Posterior cingulate gyrus (tissue), 11 donors: ENCODE data around the gene CCKAR.

Source experiments
- DNase-seq, 10 donors: peaks; one replicate each; pipeline versions ENCODE4 v3.0.0 to v3.0.0-alpha.2; 2020 to 2021; ENCODE audit warnings: mixed read lengths in 3 of 10
- intact Hi-C: fragments of 100-400 bp; cut with DNase I; formaldehyde crosslinking; loops from one replicate; pipeline ENCODE4 v1.15.1; 2023

The CCKAR gene

DNA sequence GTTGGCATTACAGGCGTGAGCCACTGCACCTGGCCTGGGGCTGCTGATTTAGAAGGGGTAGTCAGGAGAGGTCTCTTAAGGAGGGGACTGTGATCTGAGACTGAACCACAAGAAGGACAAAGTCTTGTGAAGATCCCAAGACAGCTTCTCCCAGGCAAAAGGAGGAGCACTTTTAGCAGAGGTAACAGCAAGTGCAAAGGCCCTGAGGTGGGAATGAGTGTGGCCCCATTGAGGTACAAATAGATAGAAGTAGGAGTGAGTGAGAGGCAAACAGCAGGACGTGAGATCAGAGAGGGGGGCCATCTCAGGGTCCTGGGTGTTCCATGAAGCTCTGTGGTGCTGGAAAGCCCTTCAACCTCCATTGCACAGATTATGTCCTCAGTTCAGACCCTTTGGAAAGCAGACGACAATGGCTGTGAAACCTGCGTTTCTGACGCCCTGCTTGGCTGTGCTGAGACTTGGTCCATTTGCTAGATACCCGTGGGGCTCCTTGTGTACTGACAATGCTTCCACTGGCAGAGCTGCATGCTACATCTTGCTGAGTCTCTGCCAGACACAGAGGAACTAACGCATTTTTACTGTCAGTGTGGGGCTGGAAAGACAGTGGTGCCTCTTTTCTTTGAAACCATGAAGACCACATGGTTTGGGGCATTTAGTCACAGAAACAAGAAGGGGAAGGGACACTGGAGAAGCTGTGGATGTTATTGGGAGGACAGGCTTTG, 1.3 kb upstream of the CCKAR start:
- DNase-seq, result no peak
- intact Hi-C loops, result no loop called here

DNA sequence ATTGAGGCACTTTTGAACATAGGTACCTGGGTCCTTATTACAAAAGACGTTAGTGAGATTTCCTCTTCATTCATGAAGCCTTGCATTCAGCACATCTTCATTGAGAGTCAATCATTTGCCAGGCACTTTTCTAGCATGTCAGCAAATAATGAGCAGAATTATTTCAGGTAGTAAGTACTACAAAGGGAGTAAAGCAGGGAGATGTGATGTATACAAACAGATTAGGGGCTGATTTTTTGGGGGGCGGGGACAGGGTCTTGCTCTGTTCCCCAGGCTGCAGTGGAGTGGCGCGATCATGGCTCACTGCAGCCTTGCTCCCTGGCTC, 638 bp upstream of the CCKAR start:
- intact Hi-C loops, result no loop called here
- DNase-seq, result no peak

DNA sequence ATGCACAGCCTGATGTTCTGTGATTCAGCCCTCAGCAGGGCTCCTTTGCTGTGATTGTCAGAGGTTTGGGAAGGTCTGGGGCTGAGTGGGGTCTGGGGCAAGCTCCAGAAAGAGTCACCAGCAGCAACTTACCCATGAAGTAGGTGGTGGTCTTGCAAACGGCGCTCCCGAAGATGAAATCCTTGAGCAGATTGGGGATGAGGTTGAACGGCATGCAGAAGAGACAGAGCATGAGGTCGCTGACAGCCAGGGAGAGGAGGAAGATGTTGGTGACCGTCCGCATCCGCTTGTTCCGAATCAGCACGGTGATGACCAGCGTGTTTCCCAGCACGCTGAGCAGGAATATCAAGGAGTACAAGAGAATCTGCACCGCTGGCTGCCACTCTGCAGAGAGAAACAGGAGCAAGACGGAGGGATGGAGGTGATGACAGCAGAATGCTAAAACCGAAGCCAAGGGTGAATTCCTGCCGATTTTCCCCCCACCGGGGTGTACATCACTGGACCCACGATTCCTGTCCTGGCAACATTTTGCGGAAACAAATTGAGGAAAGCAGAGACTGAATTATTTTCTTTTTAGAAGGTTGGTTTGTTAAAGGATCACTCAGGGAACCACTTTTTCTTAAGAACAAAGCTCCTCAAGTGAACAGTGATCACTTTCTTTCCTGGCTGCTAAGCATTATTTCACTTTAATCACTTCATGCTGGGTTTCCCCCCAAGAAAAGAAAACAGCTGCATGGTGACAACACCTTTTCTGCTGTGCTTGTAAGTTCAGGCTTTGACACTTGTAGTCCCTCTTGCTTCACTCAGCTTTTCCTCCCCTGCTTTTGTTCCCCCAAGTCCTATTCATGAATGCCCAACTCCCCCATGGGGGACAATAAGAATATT, 941 bp downstream of the CCKAR start:
- intact Hi-C loops, result no loop called here
- DNase-seq, result no peak

DNA sequence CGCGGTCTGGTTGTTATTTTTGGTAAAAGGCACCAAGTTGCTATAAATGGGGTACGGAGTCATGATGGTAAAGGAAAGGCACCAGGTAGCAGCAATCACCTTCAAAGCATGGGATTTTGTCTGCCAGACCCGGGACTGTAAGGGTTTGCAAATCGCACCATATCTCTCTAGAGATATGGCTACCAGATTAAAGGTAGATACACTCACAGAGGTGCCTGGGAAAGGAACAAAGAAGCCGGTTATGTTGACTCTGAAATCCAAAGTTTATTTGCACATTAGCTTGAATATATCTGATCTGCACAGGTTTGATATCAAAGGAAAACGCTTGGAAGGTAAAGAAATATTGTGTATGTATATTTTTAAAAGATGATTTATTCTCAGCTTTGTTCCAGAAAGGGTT, 4.6 kb downstream of the CCKAR start:
- intact Hi-C loops, result no loop called here
- no peak for DNase-seq

DNA sequence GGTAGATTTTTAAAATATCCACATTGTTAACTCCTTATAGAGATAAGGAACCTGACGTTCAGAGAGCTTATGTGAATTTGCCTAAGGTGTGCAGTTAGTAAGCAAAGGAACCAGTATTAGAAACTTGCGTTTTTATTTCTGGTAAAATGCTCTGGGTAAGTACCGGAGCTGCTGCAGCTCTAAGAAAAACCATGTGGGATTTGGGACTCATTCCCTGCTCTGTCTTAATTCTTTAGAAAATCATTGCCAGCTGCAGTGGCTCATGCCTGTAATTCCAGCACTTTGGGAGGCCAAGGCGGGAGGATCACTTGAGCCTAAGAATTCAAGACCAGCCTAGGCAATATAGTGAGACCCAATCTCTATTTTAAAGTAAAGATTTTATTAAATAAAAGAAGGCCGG, 5.8 kb downstream of the CCKAR start:
- DNase-seq, result no peak
- intact Hi-C loops, result no loop called here

DNA sequence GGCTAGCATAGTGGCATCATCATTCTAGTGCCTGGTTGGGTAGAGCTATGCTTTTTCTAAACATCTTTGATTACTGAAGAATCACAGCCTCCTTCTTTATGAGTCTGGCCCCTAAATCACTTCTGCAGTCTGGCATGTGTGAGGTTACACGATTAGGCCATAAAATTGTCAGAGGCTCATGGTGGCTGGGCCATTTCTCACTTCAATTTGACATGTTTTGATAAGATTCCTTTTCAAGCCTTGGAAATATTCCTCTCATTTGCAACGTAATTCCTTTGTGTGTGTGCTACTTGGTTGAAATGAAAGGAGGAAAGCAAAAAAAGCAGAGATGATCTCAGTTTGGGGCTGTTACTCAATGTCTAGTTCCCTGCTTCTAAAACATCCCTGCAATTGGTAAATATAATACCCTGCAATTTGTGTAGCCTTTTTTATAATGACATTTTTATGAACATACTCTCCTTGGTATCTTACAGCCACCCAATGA, 6.2 kb downstream of the CCKAR start:
- intact Hi-C loops, result no loop called here
- DNase-seq, result no peak

DNA sequence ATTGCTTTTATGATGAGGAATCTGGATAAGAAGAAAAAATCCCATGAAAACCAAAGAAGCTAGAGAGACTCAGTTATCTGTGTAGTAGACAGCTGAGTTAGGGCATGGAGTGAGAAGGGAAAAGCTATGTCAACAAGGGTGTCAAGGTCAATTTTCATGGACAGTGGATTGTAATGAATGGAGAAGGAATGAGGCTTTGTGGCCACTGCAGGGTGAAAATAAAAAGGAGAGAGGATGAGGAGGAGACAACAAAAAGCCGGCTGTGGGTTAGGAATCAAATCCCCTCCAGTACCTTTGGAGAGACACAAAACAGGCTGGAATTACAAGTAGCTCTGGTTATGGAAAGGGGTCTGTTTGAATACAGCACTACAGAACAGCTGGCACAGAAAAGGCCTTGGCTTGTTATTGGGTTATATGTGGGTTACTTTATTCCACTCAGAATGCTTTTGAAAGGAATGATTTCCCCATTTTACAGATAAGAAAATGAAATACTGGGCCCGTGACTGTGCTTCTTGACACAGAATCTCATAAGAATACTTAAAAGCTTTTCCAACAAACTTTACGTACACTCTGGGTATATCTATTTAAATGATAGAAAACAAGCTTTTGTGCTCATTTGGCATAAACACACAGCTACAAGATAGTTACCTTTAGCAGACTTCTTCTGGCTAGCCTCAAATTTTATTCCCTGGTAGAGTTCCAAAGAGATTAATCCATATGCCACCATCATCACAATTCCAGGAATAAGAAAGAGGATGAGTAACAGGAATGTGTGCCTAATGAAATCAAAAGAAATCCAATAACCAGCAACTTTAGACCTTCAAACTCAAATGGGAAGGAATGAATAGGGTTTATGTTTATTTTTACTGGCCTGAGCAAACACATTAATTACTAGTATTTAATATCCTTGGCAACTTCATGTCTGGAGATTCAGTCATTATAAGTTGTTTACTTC, 7.5 kb downstream of the CCKAR start:
- DNase-seq, result no peak
- intact Hi-C loops, result no loop called here

DNA sequence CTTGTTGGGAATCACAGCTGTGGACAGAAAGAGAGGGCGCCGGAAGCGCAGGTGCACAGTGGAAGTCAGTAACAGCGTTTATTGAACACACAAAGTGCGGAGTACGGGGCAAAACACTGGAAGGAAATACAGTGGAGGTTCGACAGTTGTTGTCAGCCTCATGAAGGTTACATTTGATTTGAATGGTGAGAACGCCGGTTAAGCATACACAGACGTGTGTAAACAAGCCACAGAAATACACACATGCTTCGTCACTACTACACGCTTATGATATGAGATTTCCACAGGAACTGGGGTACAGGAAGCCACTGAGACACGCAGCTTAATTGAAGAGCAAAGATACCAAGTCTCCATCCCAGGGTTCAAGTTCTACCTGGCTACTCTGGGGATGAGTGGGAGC, 12.0 kb downstream of the CCKAR start:
- no peak for DNase-seq
- intact Hi-C loops, result no loop called here

DNA sequence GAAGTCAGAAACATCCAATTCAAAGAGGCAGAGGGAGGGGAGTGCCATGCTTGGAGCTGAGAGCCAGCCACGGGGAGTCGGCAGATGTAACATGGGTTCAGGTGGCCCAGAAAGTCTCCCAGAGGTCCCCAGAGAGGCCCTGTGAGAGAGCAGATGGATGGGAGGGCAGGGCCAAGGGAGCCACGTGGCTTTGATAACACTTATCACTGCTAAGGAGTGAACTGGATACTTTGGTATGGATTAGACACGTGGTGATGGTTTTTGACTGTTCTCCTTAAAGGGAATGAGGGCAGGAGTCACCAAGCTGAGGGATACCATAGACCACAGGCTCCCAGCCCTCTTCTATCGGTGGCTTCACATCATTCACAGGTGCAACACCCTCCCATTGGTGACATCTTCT, 13.7 kb downstream of the CCKAR start:
- no peak for DNase-seq
- intact Hi-C loops, result no loop called here

DNA sequence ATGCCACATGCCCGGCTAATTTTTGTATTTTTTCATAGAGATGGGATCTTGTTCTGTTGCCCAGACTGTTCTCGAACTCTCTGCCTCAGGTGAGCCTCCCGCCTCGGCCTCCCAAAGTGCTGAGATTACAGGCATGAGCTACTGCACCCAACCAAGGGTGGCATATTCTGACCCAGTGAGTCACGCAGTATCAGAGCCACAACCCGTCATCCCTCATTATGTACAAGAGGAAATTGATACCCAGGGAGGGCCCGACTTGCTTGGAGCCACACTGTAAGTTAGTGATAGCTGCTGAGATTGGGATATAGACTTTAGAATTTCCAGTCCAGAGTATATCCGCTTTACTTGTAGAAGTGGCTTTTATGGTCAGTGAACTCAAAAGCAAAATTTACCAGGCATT, 14.6 kb downstream of the CCKAR start:
- intact Hi-C loops, result no loop called here
- no peak for DNase-seq

DNA sequence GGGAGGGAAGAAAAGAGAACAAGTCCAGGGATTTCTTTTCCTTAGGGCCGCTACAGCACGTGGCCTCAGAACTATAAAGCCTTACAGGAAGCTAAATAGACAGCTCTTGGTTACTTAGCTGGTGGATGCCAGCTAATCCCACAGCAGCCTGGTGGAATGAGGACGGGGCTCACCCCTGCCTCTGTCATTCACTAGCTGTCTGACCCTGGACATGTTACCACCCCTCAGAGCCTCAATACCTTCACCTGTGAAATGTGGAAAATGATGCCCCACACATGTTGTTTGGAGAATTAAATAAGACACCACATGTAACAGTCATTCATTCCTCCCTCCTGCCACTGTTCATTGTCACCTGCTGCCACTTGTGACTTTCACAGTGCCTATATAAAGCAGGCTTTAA, 15.7 kb downstream of the CCKAR start:
- intact Hi-C loops, result no loop called here
- no peak for DNase-seq

DNA sequence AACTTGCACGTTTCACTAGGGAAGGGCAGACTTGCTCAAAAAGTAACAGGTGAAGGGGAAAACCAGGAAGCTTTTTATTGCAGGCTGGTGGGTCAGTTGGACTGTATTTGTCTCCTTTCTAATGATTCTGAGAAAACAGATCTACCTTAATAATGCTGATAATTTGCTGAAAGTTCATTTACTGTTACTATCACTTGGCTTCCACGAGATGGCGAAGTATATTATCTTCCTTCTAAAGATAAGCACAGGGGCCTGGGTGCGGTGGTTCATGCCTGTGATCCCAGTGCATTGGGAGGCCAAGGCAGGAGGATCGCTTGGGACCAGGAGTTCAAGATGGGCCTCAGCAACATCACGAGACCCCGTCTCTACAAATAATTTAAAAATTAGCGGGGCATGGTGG, 16.4 kb downstream of the CCKAR start:
- intact Hi-C loops, result no loop called here
- no peak for DNase-seq

DNA sequence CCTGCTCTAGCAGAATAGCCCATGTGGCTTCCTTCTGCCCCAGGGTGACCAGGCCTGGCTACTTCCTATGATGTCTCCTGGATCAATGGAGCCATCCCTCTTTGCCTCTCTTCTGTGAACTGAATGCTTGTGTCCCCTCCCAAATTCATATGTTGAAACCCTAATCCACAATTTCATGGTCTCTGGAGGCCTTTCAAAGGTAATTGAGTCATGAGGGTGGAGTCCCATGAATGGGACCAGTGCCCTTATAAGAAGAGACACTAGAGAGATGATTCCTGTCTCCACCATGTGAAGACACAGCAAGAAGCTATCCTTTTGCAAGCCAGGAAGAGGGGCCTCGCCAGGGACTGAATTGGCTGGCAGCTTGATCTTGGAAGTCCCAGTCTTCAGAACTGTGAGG, 18.4 kb downstream of the CCKAR start:
- intact Hi-C loops, result no loop called here
- DNase-seq, result no peak

DNA sequence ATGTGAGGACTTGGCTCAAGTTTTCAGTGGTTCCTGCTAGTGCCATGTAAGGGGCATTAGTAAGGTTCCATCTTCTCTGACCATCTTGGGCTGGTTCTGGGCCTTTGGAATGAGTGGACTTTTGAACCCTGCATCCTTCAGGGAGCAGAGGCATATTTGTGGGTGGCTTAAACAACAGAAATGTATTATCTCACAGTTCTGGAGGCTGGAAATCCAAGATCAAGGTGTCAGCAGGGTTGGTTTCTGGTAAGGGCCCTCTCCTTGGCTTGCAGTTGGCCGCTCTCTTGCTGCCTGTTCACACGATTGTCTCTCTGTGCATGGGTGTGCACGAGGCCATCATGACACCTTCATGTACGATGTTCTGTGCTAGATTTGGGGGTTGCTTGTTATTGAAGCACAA, 21.3 kb downstream of the CCKAR start:
- intact Hi-C loops, result loop anchor here (10.0 kb wide), 1 partner anchor 246 kb away; no protein-coding TSS in a partner anchor
- DNase-seq, result no peak

DNA sequence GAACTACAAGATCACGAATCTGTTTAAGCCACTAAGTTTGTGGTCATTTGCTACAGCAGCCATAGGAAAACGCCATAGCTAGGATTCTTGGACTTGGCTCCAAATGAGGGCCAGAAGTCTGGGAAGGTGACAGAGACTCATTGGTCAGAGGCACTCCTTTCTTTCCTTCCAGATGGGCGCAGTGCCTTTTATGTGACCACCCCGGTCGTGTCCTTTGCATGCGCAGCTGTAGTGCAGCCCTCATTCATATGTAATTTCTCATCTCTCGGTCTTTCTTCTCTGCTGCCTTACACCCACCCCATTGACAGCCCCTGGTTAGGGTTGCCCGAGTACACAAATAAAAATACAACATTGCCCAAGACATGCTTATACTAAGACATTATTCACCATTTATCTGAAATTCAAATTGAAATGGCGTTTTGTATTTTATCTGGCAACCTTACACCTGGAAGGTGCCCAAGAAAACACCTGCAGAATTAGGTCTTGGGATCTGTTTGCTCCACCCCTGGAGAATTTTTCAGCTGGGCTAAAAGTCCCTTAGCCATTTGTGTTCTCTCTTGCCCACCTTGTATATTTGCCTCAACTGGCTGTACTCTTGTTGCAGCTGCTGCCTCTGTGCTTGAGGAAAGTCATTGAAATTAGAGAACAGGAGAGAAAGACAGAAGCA, 21.9 kb downstream of the CCKAR start:
- intact Hi-C loops, result loop anchor here (10.0 kb wide), 1 partner anchor 246 kb away; no protein-coding TSS in a partner anchor
- DNase-seq, result no peak

DNA sequence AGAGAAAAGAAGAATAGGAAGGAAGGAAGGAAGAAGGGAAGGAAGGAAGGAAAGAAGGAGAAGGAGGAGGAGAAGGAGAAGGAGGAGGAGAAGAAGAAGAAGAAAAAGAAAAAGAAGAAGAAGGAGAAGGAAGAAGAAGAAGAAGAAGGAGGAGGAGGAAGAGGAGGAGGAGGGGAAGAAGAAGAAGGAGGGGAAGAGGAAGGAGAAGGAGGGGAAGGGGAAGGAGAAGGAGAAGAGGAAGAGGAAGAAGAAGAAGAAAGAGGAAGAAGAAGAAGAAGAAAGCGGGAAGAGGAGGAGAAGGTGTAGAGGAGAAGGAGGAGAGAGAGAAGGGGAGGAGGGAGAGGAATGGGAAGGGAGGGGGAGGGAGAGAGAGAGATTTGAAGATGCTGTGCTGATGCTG, 22.6 kb downstream of the CCKAR start:
- intact Hi-C loops, result loop anchor here (10.0 kb wide), 1 partner anchor 247 kb away; no protein-coding TSS in a partner anchor
- DNase-seq, result no peak

DNA sequence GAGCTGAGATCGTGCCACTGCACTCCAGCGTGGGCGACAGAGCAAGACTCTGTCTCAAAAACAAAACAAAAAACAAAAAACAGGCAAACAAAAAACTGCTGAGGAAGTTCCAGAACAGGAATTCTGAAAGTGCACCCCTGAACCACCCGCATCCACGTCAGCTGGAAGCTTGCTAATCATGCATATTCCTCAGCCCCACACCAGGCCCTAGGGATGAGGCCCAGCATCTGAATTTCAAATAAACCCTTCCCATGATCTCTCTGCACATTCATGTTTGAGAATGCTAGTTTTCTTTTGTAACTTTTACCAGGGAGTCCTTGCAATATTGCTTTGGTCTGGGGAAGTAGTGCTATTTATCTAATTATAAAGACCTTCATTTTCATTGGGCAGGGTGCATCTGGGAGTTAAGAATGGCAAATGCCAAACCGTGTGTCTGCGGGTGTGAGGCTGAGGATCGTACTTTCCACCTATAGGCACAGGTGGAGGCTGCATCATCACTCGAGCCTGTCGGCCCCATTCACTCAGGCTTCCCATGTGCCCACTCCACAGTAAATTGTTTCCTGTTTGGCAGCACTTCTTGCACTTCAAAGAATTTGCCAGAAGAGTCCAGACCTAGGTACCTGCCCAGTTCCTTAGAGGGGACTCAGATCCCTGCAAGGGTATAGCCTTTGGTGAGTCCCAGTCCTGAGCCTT, 23.6 kb downstream of the CCKAR start:
- intact Hi-C loops, result loop anchor here (10.0 kb wide), 1 partner anchor 248 kb away; no protein-coding TSS in a partner anchor
- no peak for DNase-seq

DNA sequence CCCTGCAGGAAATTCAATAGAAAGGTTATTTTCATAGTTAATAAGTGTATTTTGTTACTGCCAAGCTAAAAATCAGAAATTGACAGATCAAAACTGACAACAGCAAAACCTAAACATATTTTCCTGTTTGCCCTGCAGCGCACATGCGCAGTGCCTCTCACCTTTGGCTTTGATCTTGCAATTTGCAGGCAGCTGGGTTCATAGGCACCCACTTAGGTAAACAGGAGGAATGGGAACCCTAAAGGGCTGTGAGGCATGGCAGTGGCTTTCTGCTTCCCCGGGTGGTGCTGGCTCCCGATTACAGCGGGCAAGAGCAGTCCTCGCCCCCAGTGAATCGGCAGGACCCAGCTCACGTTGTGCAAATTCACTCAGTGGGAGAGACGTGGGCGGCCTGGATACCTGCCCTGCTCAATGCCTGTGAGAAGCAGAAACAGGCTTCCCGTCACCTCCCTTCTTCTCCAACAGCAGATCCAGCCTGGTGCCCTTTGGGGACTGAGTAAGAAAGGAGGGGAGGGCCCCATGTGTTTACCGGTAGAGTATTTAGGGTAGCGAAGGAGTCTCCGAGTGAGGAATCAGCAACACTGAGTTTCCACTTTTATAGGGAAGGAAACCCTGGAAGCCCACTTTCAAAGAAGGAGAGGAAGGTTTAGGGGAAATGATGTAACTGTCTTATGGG, 25.7 kb downstream of the CCKAR start:
- intact Hi-C loops, result loop anchor here (10.0 kb wide), 1 partner anchor 250 kb away; no protein-coding TSS in a partner anchor
- DNase-seq, result no peak

DNA sequence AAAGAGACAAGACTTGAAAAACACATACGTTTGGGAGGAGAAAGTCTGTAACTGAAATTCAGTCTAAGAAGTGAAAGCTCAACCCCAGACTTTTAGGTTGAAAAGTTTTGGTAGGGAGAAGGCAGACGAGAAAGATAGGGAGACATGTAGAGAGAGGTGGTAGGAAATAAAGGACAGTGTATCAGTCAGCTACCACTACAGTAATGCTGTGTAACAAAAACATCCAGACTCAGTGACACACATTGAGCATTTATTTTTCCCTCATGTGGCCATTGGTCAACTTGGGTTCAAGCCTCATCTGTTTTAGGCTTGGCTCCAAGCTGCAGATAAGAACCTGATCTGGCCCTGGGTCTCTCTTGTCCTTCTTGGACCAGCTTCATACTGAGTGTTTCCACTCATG, 26.9 kb downstream of the CCKAR start:
- no peak for DNase-seq
- intact Hi-C loops, result loop anchor here (10.0 kb wide), 1 partner anchor 251 kb away; no protein-coding TSS in a partner anchor
